GM12892 (cell line): ENCODE data around the gene FAM200A.

Experiments
- POLR2AphosphoS5 ChIP-seq: IDR thresholded peaks from 2 replicates; pipeline ENCODE4 v1.6.1; 2011; ENCODE audit warnings: low read depth, low read length, control low read depth
- TAF1 ChIP-seq: IDR thresholded peaks from 2 replicates; pipeline ENCODE4 v1.6.1; 2011; ENCODE audit warnings: low read depth, mild to moderate bottlenecking, control low read depth, low read length, borderline replicate concordance

DNA sequence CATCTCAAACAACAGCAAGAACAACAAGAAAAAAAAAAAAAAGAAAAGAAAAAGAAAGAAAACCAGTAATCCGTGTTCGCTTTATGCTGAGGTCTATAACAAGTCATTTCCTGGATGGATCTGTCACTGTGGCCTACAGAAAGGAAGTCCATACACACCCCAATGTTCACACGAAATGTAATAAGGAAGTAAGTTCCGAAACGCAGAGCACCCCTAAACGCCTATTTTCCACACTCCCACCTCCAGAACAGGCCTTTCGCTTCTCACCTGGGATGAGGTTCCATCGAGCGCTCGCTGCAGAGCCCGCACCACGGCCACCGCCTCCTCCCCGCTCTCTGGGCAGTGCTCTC lies 52.6 kb downstream of the FAM200A start:
- TF ChIP-seq TAF1: no peak
- TF ChIP-seq POLR2AphosphoS5: no peak
